Common myeloid progenitor, CD34-positive (primary cell): ENCODE data around the gene EEF1AKMT4.

Experiments used
- CTCF ChIA-PET: fragments of 350-600 bp; sonication (Branson Sonifier 250); formaldehyde crosslinking; loops from one replicate; lab custom pipeline; 2021; ENCODE audit warnings: antibody characterized with exemption; lab: Charles Lee
- POLR2A ChIA-PET: fragments of 350-600 bp; sonication (Branson Sonifier 250); formaldehyde crosslinking; loops from one replicate; lab custom pipeline; 2021; ENCODE audit warnings: antibody characterized with exemption; lab: Charles Lee
- DNase-seq, 3 donors: peaks; one replicate each; pipeline versions ENCODE4 v3.0.0 to v3.0.0-alpha.2; 2013
- H3K27ac ChIP-seq, 2 experiments: 1 replicate in 1 of 2; 2 replicates in 1 of 2; pipeline ENCODE4 v1.7.0; 2013; ENCODE audit warnings: inconsistent platforms in 2 of 2, low read length in 2 of 2, mild to moderate bottlenecking in 2 of 2, low read depth in 1 of 2, moderate library complexity in 1 of 2; ENCODE audit not compliant: severe bottlenecking in 2 of 2, insufficient read depth in 1 of 2, poor library complexity in 1 of 2
- H3K27me3 ChIP-seq, 5 experiments: replicated peaks in 2 of 5; 1 replicate in 3 of 5; 2 replicates in 2 of 5; pipeline versions ENCODE4 v1.6.1 to v1.7.0; 2013; ENCODE audit warnings: low read length in 4 of 5, mild to moderate bottlenecking in 2 of 5, moderate library complexity in 2 of 5, inconsistent platforms in 1 of 5; ENCODE audit not compliant: insufficient read depth in 5 of 5, control insufficient read depth in 4 of 5
- H3K36me3 ChIP-seq, 4 experiments: 1 replicate in 2 of 4; 2 replicates in 2 of 4; pipeline versions ENCODE4 v1.6.1 to v1.7.0; 2013; ENCODE audit warnings: low read length in 3 of 4, control low read depth in 1 of 4, mild to moderate bottlenecking in 1 of 4; ENCODE audit not compliant: control insufficient read depth in 4 of 4, insufficient read depth in 4 of 4
- H3K4me1 ChIP-seq, 4 experiments: 1 replicate in 3 of 4; 2 replicates in 1 of 4; pipeline versions ENCODE4 v1.6.1 to v1.7.1; 2013; ENCODE audit warnings: low read length in 3 of 4, mild to moderate bottlenecking in 3 of 4, control low read depth in 1 of 4, inconsistent platforms in 1 of 4, moderate library complexity in 1 of 4; ENCODE audit not compliant: control insufficient read depth in 4 of 4, insufficient read depth in 4 of 4; ENCODE audit errors: control extremely low read depth in 1 of 4
- H3K4me3 ChIP-seq, 7 experiments: 1 replicate in 4 of 7; 2 replicates in 3 of 7; pipeline versions ENCODE4 v1.5.1 to v1.7.0; 2013; ENCODE audit warnings: mild to moderate bottlenecking in 7 of 7, low read length in 6 of 7, moderate library complexity in 6 of 7, inconsistent platforms in 2 of 7, low read depth in 2 of 7, control low read depth in 1 of 7; ENCODE audit not compliant: insufficient read depth in 4 of 7, control insufficient read depth in 1 of 7; ENCODE audit errors: extremely low read depth in 1 of 7
- H3K9me3 ChIP-seq, 5 experiments: 1 replicate in 4 of 5; 2 replicates in 1 of 5; pipeline versions ENCODE4 v1.6.1 to v1.7.1; 2013; ENCODE audit warnings: low read length in 4 of 5, mild to moderate bottlenecking in 2 of 5, inconsistent platforms in 1 of 5, low read depth in 1 of 5, moderate library complexity in 1 of 5; ENCODE audit not compliant: control insufficient read depth in 4 of 5, insufficient read depth in 2 of 5; ENCODE audit errors: control extremely low read depth in 1 of 5
- WGBS: methylation state at CpG from one replicate; pipeline ENCODE4 v1.1.5; 2013; ENCODE audit not compliant: insufficient coverage; 5-methylcytosine and 5-hydroxymethylcytosine counted together

Gene EEF1AKMT4

DNA sequence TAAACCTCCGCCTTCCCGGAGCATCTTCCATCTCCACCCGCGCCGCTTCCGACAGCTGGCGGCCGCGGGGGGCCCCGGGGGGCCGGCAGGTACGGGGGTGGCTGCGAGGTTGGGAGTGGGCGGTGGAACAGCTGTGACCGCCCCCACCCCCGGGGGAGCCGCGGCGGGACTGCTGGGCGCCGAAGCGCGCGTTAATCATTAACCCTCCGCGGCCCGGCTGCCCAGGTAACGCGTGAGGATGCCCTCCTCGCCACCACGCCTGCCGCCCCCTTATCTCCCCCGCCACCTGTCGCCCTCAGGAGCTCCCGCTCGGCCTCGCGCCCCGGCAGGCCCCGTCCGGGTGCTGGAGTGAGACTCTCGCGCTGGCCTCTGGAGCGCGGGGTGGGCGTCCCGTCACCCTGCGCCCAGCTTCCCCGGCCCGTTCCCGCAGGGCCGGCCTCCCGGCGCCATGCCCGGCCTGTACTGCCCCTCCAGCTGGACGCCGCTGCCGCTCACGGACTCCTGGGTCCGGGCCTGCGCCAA lies 19.3 kb upstream of the EEF1AKMT4 start:
- DNase-seq = peak in 2 of 3 donors; percentile 58 to 78
- CTCF ChIA-PET = interaction anchor here (1.2 to 7.5 kb wide), 3 partner anchors 12 to 334 kb away, joined by 4 to 79 read pairs (median 70); partner anchors contain the start of gene EEF1AKMT4
- peaks cover 14 to 71% (median 28%) of the 10 kb centered on the region in 5 experiments for H3K27me3 ChIP-seq
- H3K36me3 ChIP-seq = no peaks in the 10 kb centered on the region
- peak overlapping the region in 6 of 7 experiments; percentile 19 to 76 (median 55) for H3K4me3 ChIP-seq
- no peaks in the 10 kb centered on the region for H3K9me3 ChIP-seq
- under 1% methylated on average over 46 of the region's 61 CpGs for WGBS
- POLR2A ChIA-PET = interaction anchor here (1.2 kb wide), 1 partner anchor 10 kb away, joined by 4 read pairs; no protein-coding TSS in a partner anchor
- peaks cover 0 to 27% (median 19%) of the 10 kb centered on the region in 4 experiments for H3K4me1 ChIP-seq
- no peak overlapping the region for H3K27ac ChIP-seq

DNA sequence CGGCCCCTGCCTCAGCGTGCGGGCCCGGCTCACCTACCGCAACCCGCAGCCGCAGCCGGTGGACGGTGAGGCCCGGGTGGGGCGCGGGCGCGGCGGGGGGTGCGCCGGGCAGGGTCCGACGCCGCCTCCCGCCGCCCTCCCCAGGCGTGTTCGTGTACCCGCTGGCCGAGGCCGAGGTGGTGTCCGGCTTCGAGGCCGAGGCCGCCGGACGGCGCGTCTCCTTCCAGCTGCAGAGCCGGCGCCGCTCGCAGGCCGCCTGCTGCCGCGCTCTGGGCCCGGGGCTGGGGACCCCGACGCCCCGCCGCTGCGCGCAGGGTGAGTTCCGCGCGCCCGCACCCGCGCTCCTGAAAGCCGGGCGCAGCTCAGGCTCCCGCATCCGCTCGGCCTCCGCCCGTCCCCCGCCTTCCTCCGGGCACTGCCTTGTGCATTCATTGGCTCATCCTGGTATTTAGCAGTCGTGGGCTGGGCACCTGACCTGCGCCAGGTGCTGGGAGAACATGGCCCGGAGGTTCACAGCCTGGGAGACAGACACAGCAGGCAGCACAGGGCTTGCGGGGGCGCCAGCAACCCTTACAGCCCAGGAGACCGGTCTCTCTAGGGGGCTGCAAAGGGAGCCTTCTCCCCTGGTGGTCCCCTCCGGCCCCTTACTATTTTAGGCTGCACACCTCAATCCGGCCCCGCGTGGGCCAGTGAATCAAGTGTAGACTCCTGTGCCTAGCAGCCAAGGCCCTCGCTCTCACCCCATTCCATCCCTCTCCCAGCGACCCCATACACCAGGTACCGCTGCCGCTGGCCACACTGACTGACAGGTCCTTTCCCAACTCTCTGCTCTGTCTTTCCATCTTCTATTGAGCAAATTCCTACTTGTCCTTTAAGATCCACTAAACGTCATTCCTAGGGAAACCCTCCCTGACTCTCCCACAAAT lies 18.6 kb upstream of the EEF1AKMT4 start:
- peaks cover 0 to 27% (median 19%) of the 10 kb centered on the region in 4 experiments for H3K4me1 ChIP-seq
- CTCF ChIA-PET = interaction anchor here (1.2 to 7.5 kb wide), 6 partner anchors 10 to 335 kb away, joined by 3 to 79 read pairs (median 8); partner anchors contain the start of gene EEF1AKMT4
- peaks cover 14 to 68% (median 28%) of the 10 kb centered on the region in 5 experiments for H3K27me3 ChIP-seq
- H3K9me3 ChIP-seq = no peaks in the 10 kb centered on the region
- 6% methylated on average over 72 of the region's 79 CpGs for WGBS
- peak in 1 of 3 donors; percentile 8 for DNase-seq
- no peaks in the 10 kb centered on the region for H3K36me3 ChIP-seq
- POLR2A ChIA-PET = no interaction called here
- no peak overlapping the region for H3K27ac ChIP-seq
- H3K4me3 ChIP-seq = peak overlapping the region in 3 of 7 experiments; percentile 61 to 76 (median 62)

DNA sequence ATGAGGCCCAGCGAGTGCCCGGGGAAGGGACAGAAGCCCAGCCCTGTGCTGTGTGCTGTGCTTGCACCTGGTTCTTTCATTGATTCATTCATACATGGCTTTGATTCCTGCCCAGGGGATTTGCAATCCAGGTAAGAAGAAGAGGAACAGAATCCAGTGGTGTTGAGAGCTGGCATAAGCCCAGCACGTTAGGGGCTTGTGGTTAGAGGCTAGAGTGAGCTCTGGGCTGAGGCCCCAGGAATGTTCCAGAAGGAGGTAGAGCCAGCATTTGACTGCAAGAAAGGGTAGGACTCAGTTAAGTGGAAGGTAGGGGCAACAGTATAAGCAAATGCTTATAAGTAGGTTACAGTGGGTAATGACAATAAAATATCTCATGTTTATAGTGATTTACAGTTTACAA lies 17.8 kb upstream of the EEF1AKMT4 start:
- Histone ChIP-seq H3K36me3 (no peaks in the 10 kb centered on the region), H3K4me3 (no peak overlapping the region), H3K4me1 (peaks cover 0 to 29% (median 20%) of the 10 kb centered on the region in 4 experiments), H3K27ac (no peak overlapping the region), H3K9me3 (no peaks in the 10 kb centered on the region), H3K27me3 (peaks cover 11 to 67% (median 25%) of the 10 kb centered on the region in 5 experiments)
- POLR2A ChIA-PET = no interaction called here
- peak in 1 of 3 donors; percentile 13 for DNase-seq
- CTCF ChIA-PET = interaction anchor here (1.2 to 2.0 kb wide), 3 partner anchors 9 to 51 kb away, joined by 3 to 8 read pairs (median 7); no protein-coding TSS in a partner anchor
- WGBS = 71% methylated on average over 3 of the region's 3 CpGs

DNA sequence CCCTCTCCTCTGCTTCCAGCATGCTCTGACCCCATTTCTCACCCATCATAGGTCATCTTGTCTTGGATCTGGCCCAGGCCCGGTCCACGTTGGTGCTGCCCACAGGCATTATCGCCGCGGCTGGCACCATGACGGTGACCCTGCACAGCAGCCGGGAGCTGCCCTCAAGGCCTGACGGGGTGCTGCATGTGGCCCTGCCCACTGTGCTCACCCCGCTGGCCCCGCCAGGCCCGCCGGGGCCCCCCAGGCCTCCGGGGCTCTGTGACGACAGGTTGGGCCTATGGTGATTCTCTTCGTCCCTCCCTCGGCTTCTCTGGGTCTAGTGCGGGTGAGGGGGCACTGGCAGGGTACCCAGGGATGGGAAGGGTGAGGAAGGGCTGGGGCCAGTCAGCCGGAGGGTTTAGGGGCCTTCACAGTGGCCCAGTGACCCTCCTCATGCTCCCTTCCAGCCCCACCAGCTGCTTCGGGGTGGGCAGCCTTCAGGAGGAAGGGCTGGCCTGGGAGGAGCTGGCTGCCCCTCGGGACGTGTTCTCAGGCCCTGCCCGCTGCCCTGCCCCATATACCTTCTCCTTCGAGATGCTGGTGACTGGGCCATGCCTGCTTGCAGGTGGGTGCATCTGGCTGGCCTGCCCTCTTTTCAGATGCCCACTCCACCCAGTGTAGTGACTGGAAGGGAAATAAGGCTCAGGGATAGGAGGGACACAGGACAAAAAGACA lies 16.2 kb upstream of the EEF1AKMT4 start:
- Histone ChIP-seq H3K9me3 (no peaks in the 10 kb centered on the region), H3K27me3 (peaks cover 11 to 58% (median 25%) of the 10 kb centered on the region in 5 experiments), H3K4me1 (peaks cover 0 to 31% (median 23%) of the 10 kb centered on the region in 4 experiments), H3K4me3 (no peak overlapping the region), H3K27ac (no peak overlapping the region), H3K36me3 (no peaks in the 10 kb centered on the region)
- no peak for DNase-seq
- ChIA-PET POLR2A (no interaction called here), CTCF (interaction anchor here (2.0 kb wide), 2 partner anchors 19 to 89 kb away, joined by 4 to 7 read pairs; no protein-coding TSS in a partner anchor)
- 94% methylated on average over 17 of the region's 23 CpGs for WGBS

DNA sequence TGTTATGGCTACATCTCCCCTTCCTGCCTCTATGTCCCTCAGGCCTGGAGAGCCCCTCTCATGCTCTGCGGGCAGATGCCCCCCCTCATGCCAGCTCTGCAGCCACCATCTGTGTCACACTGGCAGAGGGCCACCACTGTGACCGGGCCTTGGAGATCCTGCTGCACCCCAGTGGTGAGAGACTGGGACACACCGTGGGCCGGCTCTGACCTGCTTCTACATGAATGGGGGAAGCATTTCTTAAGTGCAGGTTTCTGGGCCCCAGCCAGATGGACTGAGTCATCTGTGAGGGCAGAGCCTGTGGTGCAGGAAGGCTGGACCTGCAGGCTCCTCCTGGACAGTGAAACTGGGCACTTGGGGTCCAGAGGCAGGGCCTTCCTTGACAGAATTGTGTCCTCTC lies 15.2 kb upstream of the EEF1AKMT4 start:
- H3K27me3 ChIP-seq = peaks cover 11 to 49% (median 25%) of the 10 kb centered on the region in 5 experiments
- no peak overlapping the region for H3K4me3 ChIP-seq
- ChIA-PET CTCF (interaction anchor here (0.7 to 2.0 kb wide), 3 partner anchors 16 to 90 kb away, joined by 3 to 5 read pairs (median 4); partner anchors contain the start of genes CAMK2N2 and EEF1AKMT4), POLR2A (no interaction called here)
- WGBS = 48% methylated on average over 2 of the region's 4 CpGs
- H3K27ac ChIP-seq = no peak overlapping the region
- H3K4me1 ChIP-seq = peaks cover 0 to 24% (median 19%) of the 10 kb centered on the region in 4 experiments
- peak; percentile 26 to 58 (median 40) for DNase-seq
- no peaks in the 10 kb centered on the region for H3K9me3 ChIP-seq
- H3K36me3 ChIP-seq = no peaks in the 10 kb centered on the region

DNA sequence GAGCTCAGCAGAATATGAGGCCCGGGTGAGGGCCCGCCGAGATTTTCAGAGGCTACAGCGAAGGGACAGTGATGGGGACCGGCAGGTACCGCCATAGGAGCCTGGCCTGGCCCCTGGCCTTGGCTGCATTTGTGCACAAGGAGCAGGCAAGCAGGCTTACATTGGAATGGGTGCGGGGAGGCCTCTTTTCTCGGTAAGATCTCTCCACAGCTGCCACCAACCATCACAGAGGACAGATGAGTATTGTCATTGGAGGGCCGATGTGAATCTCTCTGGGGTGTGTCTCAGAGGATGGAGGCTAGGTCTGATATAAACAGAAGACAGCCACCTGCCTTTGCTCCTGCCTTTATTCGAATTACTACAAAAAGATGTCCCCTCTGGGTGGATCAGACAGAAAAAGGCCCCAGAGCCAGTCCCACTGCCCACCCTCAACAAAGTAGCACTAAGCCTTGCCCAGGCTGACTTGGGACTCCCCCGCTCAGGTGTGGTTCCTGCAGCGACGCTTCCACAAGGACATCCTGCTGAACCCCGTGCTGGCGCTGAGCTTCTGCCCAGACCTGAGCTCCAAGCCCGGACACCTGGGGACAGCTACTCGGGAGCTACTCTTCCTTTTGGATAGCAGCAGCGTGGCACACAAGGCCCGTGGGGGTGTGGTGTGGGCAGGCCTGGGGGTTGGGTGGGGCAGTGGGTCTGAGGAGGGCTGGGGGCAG lies 14.6 kb upstream of the EEF1AKMT4 start:
- Histone ChIP-seq H3K4me3 (no peak overlapping the region), H3K9me3 (no peaks in the 10 kb centered on the region), H3K4me1 (peaks cover 0 to 18% (median 14%) of the 10 kb centered on the region in 4 experiments), H3K36me3 (no peaks in the 10 kb centered on the region), H3K27me3 (peaks cover 11 to 43% (median 22%) of the 10 kb centered on the region in 5 experiments), H3K27ac (no peak overlapping the region)
- ChIA-PET CTCF (interaction anchor here (0.7 to 2.0 kb wide), 3 partner anchors 15 to 91 kb away, joined by 3 to 5 read pairs (median 4); partner anchors contain the start of genes CAMK2N2 and EEF1AKMT4), POLR2A (no interaction called here)
- no peak for DNase-seq
- WGBS = 94% methylated on average over 14 of the region's 19 CpGs
